Measurements from ENCODE around the gene SMCR8. TPM values are rescaled to one million over a fixed set of nuclear protein-coding genes. Genes with fewer than 3 reads are reported as not detected.

SMCR8 gene
- total and polyA plus RNA-seq, 2 of the 13 experiments (the other 11 are each of a cell fraction or from before 2014, with no cell fraction given) = 7.6 to 11.8 TPM

DNA sequence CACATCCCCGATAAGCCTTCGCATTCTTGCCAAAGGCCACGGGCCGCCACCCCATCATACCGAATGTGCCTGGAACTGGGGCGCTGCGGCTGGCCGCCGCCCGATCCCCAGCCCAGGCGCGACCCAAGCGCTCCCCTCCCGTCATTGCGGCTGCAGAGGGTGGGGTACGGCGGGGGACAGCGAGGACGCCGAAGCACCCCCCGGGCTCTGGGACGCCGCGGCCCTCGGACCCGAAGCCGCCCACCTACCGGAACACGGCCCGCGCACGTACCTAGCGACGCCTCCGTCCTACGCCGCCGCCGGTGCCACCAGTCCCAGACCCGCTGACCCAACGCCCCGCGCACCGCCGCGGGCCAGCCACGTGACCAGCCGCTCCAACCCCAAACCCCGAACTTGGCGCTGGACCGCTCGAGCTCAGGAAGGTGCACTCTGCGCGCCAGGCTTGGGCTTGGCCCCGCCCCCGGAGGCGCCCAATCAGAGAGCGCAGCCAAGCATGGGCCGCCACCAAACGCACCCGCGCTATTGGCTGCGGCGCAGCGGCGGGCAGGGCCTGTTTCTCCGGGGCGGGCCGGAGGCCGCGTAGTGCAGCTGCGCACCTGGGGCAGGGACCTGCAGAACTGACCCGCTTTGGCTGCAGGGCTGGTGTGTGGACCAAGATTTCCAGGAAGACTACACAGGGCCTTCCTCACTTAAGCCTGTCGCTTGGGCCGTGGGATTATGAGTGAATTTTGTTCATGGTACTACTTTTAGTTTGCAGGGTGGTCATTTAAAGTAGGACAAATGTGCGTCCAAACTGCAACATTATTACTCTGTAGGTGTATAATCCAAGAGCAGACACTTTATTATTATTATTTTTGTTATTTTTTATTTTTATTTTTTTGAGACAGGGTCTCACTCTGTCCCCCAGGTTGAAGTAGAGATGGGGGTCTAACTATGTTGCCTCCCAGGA, 48.3 kb downstream of the SMCR8 start, which contains the start of gene SHMT1 (continued):
- TF ChIP-seq, protein P1, sequence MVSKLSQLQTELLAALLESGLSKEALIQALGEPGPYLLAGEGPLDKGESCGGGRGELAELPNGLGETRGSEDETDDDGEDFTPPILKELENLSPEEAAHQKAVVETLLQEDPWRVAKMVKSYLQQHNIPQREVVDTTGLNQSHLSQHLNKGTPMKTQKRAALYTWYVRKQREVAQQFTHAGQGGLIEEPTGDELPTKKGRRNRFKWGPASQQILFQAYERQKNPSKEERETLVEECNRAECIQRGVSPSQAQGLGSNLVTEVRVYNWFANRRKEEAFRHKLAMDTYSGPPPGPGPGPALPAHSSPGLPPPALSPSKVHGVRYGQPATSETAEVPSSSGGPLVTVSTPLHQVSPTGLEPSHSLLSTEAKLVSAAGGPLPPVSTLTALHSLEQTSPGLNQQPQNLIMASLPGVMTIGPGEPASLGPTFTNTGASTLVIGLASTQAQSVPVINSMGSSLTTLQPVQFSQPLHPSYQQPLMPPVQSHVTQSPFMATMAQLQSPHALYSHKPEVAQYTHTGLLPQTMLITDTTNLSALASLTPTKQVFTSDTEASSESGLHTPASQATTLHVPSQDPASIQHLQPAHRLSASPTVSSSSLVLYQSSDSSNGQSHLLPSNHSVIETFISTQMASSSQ (IDR thresholded peaks at IDR 0.05; ENCODE audit: low read depth) = no peak
- TF ChIP-seq, protein P1 (CRISPR knock-in tag; IDR thresholded peaks at IDR 0.05; ENCODE audit: borderline replicate concordance) = peak; percentile 19; the same call in 1 of the 2 replicates
- TF ChIP-seq, protein P2, sequence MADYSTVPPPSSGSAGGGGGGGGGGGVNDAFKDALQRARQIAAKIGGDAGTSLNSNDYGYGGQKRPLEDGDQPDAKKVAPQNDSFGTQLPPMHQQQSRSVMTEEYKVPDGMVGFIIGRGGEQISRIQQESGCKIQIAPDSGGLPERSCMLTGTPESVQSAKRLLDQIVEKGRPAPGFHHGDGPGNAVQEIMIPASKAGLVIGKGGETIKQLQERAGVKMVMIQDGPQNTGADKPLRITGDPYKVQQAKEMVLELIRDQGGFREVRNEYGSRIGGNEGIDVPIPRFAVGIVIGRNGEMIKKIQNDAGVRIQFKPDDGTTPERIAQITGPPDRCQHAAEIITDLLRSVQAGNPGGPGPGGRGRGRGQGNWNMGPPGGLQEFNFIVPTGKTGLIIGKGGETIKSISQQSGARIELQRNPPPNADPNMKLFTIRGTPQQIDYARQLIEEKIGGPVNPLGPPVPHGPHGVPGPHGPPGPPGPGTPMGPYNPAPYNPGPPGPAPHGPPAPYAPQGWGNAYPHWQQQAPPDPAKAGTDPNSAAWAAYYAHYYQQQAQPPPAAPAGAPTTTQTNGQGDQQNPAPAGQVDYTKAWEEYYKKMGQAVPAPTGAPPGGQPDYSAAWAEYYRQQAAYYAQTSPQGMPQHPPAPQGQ (CRISPR knock-in tag; IDR thresholded peaks at IDR 0.05; ENCODE audit: borderline replicate concordance) = no peak
- no peak; the same call in 1 of the 2 replicates for TF ChIP-seq CBX5 (CRISPR knock-in tag; IDR thresholded peaks at IDR 0.05; ENCODE audit: borderline replicate concordance)
- no peak for TF ChIP-seq MTF1 (CRISPR knock-in tag; IDR thresholded peaks at IDR 0.05)
- TF ChIP-seq ATAD3A (CRISPR knock-in tag; IDR thresholded peaks at IDR 0.05) = no peak
- TF ChIP-seq NRL (CRISPR knock-in tag; IDR thresholded peaks at IDR 0.05; ENCODE audit: borderline replicate concordance) = peak; percentile 89
- TF ChIP-seq ZNF143 (CRISPR knock-in tag; IDR thresholded peaks at IDR 0.05) = no peak
- TF ChIP-seq ZNF550 (CRISPR knock-in tag; IDR thresholded peaks at IDR 0.05; ENCODE audit: borderline replicate concordance) = no peak
- TF ChIP-seq CCDC6 (CRISPR knock-in tag; IDR thresholded peaks at IDR 0.05) = peak; percentile 85
- TF ChIP-seq, protein P3, sequence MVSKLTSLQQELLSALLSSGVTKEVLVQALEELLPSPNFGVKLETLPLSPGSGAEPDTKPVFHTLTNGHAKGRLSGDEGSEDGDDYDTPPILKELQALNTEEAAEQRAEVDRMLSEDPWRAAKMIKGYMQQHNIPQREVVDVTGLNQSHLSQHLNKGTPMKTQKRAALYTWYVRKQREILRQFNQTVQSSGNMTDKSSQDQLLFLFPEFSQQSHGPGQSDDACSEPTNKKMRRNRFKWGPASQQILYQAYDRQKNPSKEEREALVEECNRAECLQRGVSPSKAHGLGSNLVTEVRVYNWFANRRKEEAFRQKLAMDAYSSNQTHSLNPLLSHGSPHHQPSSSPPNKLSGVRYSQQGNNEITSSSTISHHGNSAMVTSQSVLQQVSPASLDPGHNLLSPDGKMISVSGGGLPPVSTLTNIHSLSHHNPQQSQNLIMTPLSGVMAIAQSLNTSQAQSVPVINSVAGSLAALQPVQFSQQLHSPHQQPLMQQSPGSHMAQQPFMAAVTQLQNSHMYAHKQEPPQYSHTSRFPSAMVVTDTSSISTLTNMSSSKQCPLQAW (CRISPR knock-in tag; IDR thresholded peaks at IDR 0.05) = no peak
